HG03457 (cell line): ENCODE measurements around the gene FAM167B.

Experiments used
- ATAC-seq: cut with Tn5 transposase; IDR thresholded peaks from one replicate; pipeline ENCODE4 v1.9.1; 2021; ENCODE audit warnings: moderate number of reproducible peaks; ENCODE audit not compliant: unreplicated experiment

The FAM167B gene

DNA sequence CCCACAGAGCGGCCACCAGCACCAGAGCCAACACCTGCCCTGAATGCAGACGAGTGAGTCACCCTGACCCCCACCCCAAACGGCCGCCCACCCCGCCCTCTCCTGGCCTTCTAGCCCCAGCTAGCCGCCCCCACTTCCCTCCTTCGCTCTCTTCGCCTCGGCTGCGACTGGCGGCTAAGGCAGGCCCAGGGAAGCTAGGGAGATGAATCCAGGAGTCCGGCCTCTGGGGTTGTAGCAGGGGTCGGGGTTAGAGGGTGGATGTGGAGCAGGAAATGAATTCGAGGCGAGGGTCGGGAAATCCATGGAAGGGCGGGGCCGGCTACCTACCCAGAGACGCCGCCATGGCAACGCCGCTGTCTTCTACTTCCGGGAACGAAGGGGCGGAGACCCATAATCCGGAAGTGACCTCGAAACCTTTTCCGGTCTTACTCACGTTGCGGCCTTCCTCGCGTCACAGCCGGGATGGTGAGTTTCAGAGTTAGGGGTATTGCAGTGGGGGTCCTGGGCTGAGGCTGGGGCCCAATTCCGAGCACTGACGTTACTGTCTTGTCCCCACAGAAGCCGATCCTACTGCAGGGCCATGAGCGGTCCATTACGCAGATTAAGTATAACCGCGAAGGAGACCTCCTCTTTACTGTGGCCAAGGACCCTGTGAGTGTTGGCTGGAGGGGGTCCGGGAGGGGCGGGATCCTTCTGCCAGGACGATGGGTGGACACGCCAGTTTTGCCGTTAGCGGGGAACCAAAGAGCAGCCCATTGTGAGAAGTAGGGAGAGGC, 24.9 kb upstream of the FAM167B start, which contains the start of the genes EIF3I and TMEM234:
EIF3I (plus strand) TSS at position 428 of the 776 bp plus-strand sequence; CDS start at position 463, 35 bp downstream.
TMEM234 (minus strand) TSS at position 374 of the 776 bp plus-strand sequence; CDS start at position 343, 31 bp downstream.
- peak; percentile 67 for ATAC-seq

- ATAC-seq: no peak
These were observed 23.3 kb upstream of the FAM167B start for GRCh38 chr1:32223683-32224082.

- ATAC-seq: no peak
These were observed 22.7 kb upstream of the FAM167B start for GRCh38 chr1:32224285-32224684.

- no peak for ATAC-seq
These were observed 18.3 kb upstream of the FAM167B start for GRCh38 chr1:32228771-32229170.

DNA sequence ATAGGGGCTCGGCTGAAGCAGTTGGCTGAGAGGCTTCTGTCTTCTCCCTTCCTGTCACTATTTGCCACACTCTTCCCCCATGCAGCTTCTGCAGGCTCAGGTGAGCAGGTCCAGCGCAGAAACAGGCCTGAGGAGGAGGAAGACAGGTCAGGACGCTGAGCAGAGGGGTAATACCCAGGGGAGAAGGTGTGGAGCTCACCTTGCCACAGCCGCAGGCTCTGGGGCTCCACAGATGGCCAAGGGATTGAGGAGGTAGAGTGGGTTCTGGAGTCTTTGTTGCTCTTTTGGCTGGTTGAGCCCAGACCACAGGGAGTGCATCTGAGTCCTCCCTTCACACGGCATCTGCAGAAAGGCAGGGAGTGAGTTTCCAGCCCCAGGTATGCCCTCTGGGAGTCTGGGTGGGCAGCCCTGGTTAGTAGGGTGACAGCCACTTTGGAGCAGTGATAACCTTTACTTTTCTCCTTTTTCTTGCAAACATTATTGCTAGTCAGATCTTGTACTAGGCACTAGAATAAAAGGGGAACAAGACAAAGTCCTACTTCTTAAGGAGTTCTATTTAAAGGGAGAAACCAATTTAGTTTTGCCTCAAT, 15.1 kb upstream of the FAM167B start:
- no peak for ATAC-seq

DNA sequence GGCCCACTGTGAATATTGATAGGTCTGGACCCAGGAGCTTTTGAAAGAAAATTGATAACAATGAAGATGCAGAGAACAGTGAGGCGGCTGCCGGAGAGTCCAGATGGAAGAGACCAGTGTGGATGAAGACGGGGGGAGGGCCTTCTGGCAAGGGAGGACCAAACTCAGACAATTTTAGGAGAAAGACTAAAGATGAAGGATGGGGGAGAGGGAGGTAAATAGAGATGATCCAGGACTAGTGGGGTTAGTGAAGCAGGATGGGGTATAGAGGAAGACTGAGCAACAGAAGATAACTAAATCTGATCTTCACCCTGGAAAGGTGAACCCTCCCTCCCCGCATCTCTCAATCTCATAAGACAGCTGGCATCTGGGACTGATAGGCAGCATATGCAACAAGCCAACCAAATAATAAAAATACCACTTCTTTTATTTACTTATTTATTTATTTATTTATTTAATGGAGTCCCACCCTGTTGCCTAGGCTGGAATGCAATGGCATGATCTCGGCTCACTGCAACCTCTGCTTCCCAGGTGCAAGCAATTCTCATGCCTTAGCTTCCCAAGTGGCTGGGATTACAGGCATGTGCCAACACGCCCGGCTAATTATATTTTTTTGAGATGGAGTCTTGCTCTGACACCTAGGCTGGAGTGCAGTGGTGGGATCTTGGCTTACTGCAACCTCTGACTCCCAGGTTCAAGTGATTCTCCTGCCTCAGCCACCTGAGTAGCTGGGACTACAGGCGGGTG, 14.3 kb upstream of the FAM167B start:
- ATAC-seq: no peak

DNA sequence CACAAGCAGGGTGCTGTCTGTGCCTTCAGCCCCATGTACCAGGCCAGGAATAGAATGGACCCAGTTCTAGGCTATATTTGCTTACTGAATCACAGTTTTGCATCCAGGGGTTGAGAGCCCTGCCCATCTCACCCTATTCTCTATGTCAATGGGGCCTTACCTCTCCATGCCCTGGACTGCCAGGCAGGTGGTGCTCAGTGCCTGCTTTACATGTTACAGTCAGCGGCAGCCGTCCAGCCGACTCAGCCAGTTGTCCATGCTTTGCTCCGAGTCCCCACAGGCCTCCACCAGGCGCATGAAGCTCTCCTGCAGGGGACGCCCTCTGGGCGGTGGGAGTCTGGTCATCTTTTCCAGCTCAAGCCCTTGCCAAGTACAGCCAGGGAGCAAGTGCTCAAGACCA, 12.2 kb upstream of the FAM167B start:
- no peak for ATAC-seq

DNA sequence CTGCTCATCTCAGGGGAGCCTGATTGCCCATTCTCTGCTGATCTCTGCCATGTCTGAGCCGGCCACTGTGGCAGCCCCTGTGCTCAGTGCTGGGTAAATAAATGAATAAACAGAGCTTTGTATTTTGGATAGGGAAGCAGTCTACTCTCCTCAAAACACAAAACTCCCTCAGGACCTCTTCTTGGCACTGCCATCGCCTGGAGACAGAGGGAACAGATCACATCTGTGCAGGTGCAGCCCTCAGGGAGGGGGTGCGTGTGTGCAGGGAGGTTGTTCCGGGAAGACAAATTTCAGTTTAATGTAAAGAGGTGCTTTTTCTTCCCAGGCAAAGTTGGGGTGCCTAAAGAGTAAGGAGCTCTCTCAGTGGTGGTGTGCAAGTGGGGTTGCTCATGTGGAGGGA, 7.7 kb upstream of the FAM167B start:
- ATAC-seq: no peak

GRCh38 chr1:32239790-32240139, 7.3 kb upstream of the FAM167B start:
- ATAC-seq: no peak

DNA sequence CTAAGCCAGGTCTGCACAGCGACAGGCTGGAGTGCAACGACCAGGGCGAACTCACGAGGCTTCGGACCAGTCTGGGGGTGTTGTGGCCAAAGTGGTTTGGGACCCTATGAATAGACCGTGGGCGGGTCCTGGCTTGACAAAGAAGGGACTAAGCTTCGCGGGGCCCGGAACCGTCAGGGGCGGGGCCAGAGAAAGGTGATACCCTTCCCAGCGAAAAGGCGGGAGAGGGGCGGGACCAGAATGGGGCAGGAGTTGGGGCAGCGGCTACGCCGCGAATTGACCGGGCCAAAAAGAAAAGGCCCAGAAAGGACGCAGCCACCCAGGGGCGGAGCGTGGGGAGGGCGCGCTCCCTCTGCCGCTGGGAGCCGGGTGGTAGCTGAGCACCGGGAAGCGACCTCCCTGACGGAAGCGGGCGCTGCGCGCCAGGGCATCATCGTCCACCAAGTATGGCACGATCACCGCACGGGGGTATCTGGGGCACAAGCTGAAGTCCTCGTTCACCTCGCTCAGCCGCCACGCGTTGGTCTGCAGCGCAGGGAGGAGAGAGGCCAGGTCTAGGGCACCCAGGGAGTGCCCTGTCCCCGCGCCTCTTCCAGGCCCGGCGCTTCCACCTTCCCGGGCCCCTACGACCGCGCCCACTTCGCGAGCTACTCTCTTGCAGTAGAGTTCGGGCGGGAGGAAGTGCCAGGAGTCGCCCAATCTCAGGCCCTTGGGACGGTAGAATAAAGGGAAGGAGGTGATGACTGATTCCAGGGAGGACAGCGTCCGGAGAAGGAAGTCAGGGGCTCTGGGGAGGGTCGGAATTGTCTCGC, 6.7 kb upstream of the FAM167B start:
- ATAC-seq: no peak

GRCh38 chr1:32241001-32241763, 5.8 kb upstream of the FAM167B start:
- no peak for ATAC-seq

- ATAC-seq: no peak
These were observed 4.6 kb upstream of the FAM167B start for GRCh38 chr1:32242341-32242851.

GRCh38 chr1:32247452-32247851, 430 bp downstream of the FAM167B start:
- ATAC-seq: no peak

DNA sequence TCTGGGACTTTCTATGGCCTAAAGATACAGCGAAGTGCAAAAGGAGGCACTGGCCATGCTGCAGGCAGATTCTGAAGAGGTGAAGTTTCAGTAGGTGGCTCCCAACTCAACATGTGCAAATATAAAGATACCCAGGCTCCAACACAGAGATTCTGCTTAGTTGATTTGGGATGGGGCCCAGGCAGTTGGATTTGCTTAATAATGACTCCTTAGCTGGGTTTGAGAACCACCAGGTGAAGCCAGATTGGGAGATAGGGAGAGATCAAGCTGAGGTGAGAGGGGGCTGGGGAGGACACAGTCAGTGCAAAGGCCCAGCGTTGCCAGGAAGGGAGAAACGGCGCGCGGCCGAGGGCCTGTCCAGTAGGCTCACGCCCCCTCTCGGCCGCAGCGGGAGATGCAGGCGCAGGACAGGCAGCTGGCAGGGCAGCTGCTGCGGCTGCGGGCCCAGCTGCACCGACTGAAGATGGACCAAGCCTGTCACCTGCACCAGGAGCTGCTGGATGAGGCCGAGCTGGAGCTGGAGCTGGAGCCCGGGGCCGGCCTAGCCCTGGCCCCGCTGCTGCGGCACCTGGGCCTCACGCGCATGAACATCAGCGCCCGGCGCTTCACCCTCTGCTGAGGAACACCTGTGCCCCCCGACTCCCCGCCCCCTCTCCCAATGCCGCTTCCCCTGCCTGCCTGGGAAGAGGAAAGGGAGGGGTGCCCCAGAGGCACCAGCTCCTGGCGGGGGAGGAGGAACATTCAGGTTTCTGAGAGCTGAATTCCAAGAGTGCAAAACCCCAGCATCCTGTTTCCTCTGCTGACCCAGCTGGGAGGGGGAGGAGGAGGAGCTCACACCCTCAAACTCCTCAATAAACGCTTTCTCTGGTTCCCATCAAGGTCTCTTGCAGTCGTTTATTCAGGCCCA, 1.2 kb downstream of the FAM167B start:
- ATAC-seq: no peak

- ATAC-seq: no peak
These were observed 3.0 kb downstream of the FAM167B start for GRCh38 chr1:32249831-32250525.

DNA sequence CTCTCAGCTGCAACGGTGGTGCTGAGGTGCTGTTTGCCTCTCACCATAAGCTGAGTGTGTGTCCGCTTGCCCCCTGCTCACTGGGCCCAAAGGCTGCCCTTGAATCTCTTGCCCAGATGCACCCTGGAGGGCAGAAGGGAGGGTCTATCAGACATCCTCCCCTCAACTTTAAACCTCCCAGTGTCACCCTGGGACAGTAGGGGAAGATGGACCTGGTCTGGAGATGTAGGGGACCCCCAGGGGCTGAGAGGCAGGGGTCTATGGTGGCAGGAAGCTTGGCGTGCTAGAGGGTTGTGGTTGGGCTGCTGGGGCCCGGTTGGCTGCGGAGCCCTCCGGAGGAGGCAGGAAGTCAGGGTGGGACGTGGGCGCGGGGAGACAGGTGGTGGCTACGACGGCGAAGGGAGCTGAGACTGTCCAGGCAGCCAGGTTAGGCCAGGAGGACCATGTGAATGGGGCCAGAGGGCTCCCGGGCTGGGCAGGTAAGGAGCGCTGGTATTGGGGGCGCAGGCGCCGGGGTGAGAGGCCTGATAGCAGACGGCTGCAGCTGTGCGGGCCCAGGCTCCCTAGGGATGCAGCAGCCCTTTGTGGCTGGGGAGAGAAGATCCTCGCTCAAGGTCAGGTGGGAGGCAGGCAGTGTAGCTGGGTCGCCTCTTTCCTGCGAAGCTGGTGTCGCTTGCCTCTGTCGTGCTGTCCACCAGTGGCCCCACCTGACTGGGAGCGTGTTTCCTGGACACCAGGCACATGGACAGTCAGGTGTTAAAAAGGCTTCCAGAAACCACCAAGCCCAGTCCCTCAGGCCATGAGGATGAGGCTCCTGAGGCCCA, 4.1 kb downstream of the FAM167B start, which contains the start of gene LCK:
LCK (plus strand) TSS at position 373 of the 824 bp plus-strand sequence. CDS start 23,065 bp downstream, outside the sequence.
- no peak for ATAC-seq
